Measurements from ENCODE around the gene KLF3.
A peak's percentile ranks its signal among the peaks of the same experiment; 100 is the strongest.

The KLF3 gene

GRCh38 chr4:38659346-38659745 lies 4.7 kb upstream of the KLF3 start:
- DNase-seq: no peak

GRCh38 chr4:38660838-38661237 lies 3.2 kb upstream of the KLF3 start:
- no peak for DNase-seq

- DNase-seq: no peak
These were observed 2.6 kb upstream of the KLF3 start for GRCh38 chr4:38661371-38661770.

- DNase-seq: no peak
These were observed 1.4 kb upstream of the KLF3 start for GRCh38 chr4:38662522-38663089.

- no peak for DNase-seq
These were observed 754 bp upstream of the KLF3 start for GRCh38 chr4:38663090-38663800.

GRCh38 chr4:38664706-38665401 lies 855 bp downstream of the KLF3 start:
- DNase-seq: peak; percentile 30

GRCh38 chr4:38665551-38666411 lies 1.8 kb downstream of the KLF3 start:
- DNase-seq: no peak

GRCh38 chr4:38666766-38667084 lies 2.7 kb downstream of the KLF3 start:
- no peak for DNase-seq

GRCh38 chr4:38667085-38667893 lies 3.3 kb downstream of the KLF3 start:
- peak; percentile 57 for DNase-seq

GRCh38 chr4:38668203-38668971 lies 4.4 kb downstream of the KLF3 start:
- no peak for DNase-seq

GRCh38 chr4:38669208-38669607 lies 5.2 kb downstream of the KLF3 start:
- DNase-seq: no peak

- no peak for DNase-seq
These were observed 6.3 kb downstream of the KLF3 start for GRCh38 chr4:38670109-38670901.

- no peak for DNase-seq
These were observed 7.1 kb downstream of the KLF3 start for GRCh38 chr4:38670939-38671591.

GRCh38 chr4:38671592-38671940 lies 7.6 kb downstream of the KLF3 start:
- no peak for DNase-seq

GRCh38 chr4:38672074-38672396 lies 8.0 kb downstream of the KLF3 start:
- DNase-seq: peak; percentile 48

- DNase-seq: no peak
These were observed 8.6 kb downstream of the KLF3 start for GRCh38 chr4:38672397-38673129.

- no peak for DNase-seq
These were observed 9.4 kb downstream of the KLF3 start for GRCh38 chr4:38673130-38673978.

GRCh38 chr4:38674258-38675144 lies 10.5 kb downstream of the KLF3 start:
- no peak for DNase-seq
